GM13977 (cell line): ENCODE data around the gene DAND5.

Source experiments
- DNase-seq: peaks from one replicate; pipeline ENCODE4 v3.0.0; 2012; ENCODE audit warnings: low spot score
- in situ Hi-C: fragments of 300-500 bp; cut with MboI; formaldehyde crosslinking; loops from one replicate; pipeline ENCODE4 v1.12.0; 2022; ENCODE audit warnings: low sequenced_read_pairs, low pct_unique_long_range_greater_than_20kb, mixed read lengths, inconsistent platforms; ENCODE audit not compliant: unreplicated experiment
- TF ChIP-seq, protein P1 (sequence below): IDR thresholded peaks from 2 replicates; pipeline ENCODE4 v1.5.1; 2012; ENCODE audit warnings: mild to moderate bottlenecking, control low read depth; ENCODE audit not compliant: insufficient read depth; ENCODE audit errors: extremely low read depth, missing control alignments

DAND5 gene

DNA sequence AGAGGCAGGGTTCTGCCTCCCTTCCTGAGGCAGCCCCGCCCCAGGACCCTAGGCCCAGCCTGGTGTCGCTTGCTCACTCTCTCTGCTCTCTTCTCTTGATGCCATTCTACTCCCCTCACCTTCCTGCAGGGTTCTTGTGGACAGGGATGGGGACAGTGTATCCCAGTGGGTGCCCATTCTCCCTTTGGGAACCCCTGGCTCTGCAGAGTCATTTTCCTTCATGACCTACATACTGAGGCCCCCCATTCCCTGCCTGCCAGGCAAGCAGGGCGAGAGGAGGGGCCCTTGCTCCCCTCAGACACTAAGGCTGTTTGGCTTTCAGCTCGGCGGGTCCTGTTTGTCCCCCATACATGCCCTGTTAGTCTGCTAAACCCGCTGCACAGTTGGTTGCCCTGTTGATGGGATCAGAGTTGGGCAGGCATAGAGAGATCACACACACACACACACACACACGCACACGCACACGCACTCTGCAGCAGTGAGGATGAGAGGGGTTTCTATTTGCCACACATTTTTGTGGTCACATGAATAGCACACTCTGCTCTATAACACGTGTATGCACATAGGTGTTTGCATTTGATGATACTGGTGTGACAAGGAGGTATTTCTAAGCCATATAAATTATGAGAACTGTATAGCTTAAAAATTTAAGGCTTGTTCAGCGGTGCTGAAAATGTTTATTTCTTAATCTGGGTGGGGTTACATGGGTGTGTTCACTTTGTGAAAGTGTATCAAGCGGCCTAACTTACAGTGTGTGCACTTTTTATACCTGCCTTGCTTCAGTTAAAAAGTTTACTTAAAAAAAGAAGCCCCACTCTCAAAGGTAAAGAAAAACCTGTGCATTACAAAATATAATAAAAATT lies 46.2 kb downstream of the DAND5 start:
- in situ Hi-C loops, result no loop called here
- DNase-seq, result no peak

DNA sequence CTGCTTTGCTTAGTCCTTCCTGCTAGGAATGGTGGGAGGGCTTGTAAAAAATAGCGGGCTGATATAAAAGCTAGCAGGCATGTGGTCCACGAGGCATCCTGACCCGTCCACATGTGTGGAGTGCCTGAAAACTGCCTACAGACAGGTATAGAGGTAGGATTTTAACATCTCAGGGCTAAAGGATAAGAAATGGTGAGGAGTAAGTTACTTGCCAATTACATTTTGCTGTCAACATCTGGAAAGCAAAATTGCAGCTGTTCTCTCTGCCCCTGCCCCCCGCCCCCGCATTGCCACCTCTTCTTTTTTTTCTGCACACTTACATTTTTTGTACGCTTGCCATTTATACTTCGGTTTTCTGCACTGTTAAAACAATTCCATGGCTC lies 46.9 kb downstream of the DAND5 start:
- TF ChIP-seq, protein P1, sequence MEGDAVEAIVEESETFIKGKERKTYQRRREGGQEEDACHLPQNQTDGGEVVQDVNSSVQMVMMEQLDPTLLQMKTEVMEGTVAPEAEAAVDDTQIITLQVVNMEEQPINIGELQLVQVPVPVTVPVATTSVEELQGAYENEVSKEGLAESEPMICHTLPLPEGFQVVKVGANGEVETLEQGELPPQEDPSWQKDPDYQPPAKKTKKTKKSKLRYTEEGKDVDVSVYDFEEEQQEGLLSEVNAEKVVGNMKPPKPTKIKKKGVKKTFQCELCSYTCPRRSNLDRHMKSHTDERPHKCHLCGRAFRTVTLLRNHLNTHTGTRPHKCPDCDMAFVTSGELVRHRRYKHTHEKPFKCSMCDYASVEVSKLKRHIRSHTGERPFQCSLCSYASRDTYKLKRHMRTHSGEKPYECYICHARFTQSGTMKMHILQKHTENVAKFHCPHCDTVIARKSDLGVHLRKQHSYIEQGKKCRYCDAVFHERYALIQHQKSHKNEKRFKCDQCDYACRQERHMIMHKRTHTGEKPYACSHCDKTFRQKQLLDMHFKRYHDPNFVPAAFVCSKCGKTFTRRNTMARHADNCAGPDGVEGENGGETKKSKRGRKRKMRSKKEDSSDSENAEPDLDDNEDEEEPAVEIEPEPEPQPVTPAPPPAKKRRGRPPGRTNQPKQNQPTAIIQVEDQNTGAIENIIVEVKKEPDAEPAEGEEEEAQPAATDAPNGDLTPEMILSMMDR, result no peak
- no peak for DNase-seq
- in situ Hi-C loops, result no loop called here

More for the DNA sequence above, 46.2 kb downstream of the DAND5 start:
- TF ChIP-seq, protein P1, result no peak

DNA sequence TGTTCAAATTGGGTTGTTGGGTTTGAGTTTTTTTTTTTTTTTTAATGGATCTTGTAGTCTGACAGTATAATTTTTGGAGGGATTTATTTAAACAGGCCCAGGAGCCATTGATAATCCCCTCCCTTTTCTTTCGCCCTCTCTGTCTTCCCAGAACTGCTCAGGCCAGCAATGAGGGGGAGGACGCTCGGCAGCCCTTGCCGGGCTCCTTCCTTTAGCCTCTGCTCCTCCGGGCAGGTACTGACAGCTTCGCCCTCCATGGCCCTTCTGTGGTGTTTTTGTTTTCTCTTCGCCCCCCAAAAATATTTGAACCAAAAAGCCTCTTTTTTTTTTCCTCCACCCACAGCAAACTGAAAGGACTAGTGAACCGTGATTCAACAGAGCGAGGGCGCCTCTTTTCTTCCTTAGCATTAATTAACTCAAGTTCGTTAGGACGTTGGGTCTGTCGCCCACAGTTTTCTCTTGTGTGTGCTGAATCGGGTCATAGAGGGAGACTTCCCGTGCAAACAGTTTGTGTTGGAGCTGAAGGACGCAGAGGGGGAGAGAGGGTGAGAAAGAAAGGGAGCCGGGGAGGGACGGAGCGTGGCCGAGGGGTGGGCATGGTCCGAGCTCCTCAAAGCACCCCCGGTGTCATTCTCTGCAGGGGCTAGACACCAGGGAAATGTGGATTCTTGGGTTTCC lies 47.4 kb downstream of the DAND5 start:
- in situ Hi-C loops, result no loop called here
- no peak for DNase-seq
- TF ChIP-seq, protein P1, result no peak

DNA sequence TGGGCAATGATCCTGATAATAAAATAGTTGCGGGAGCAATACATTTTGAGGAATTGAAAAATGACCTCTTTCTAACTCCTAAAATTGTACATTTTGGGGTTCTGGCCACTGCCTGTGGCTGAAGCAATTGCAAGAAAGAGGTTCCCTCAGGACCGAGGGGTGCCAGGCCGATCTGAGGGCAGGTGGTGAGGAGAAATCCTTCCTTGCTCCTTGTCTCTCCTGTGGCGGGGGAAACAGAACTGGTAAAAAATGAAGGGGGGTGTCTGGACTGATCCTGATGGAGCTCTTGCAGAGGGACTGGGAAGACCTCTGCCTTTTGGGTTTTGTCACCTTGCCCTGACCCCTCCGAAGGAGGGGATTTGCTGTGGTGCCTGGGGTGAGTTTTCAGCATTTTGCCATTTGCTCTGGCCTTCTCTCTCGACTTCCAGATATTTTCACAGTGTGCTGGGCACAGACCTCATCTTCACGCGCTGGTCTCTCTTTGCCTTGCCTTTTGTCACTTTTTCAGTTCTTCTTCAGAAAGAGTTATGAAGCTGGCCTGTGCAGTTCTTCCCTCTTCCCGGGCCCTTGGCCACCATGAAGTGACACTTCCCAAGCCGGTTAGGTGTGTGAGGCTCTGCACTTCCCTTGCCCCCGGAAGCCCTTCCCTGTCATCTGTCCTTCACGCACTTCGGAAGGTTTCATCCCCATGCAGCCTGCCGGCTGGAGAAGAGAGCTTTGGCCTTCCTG lies 48.1 kb downstream of the DAND5 start:
- in situ Hi-C loops, result no loop called here
- DNase-seq, result no peak

DNA sequence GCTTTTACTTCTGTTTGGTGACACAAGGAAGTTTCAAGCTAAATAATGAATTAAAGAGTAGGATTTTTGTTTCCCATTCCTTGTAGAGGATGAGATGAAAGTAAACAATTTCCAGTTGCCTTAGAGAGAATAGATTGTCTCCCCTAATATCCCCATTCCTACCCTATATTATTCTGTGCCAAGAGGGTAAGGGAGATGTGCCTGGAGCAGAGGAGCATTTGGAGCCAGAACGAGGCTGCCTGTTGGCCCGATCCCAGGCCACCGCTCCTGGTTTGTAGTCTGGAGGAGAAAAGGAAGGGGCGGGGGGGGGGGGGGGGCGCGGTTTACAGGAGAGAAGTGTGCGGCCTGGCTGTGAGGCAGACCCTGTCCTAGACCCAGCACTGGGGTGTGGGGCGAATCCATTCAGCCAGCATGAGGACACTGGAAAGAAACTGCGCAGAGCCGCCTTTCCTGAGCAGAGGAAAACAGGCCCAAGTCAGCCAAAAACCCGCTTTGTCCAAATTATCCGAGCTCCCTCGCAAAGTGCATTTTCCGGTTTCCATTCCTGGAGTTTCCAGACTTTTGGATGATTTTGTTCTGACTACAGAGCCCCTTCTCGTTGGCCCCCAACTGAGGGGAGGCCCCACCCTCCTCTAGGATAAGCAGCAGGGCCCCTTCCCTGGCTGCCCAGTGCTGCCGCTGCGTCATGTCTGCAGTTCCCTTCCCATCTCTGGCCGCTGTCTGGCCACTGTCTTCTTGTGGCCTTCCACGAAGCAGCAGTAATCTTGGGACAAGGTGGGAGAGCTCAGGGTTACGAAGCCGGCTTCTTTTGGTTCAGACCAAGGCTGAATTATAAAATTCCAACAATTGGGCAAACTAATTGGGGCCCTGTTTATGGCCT lies 48.9 kb downstream of the DAND5 start:
- DNase-seq, result no peak
- TF ChIP-seq, protein P1, result no peak
- in situ Hi-C loops, result no loop called here

More for the DNA sequence above, 48.1 kb downstream of the DAND5 start:
- TF ChIP-seq, protein P1, result no peak
